Measurements from ENCODE around the gene PRC1.
A peak's percentile ranks its signal among the peaks of the same experiment; 100 is the strongest.

PRC1 gene

DNA sequence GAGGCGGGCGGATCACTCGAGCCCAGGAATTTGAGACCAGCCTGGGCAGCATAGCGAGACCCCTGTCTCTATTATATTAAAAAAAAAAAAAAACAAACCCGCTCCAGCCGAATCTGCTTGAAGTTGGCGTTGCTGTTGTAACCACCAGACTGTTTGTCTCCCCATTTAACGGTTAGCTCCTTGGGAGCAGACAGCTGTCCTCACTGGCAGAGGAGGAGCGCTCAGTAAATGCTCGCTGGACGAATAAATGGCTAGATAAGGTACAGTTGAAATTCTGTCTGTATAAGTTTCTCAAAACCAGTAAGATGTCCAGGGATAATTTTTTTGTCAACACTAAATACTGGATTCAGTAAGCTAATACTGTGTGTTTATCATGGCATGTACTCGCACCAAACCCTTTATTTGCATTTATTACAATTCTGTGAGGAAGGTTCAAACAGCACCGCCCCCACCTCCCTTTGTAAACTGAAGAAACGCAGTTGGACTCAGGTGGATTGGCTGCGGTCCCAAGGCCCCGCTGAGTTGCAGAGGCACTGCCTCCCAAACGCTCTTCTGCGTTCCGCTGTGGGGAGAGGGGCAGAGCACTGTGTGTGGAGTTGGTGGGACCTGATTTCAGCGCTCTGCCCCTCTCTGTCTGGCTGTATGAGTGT is 38.6 kb downstream of the PRC1 start:
- DNase-seq (ENCODE audit: low read depth), result no peak

DNA sequence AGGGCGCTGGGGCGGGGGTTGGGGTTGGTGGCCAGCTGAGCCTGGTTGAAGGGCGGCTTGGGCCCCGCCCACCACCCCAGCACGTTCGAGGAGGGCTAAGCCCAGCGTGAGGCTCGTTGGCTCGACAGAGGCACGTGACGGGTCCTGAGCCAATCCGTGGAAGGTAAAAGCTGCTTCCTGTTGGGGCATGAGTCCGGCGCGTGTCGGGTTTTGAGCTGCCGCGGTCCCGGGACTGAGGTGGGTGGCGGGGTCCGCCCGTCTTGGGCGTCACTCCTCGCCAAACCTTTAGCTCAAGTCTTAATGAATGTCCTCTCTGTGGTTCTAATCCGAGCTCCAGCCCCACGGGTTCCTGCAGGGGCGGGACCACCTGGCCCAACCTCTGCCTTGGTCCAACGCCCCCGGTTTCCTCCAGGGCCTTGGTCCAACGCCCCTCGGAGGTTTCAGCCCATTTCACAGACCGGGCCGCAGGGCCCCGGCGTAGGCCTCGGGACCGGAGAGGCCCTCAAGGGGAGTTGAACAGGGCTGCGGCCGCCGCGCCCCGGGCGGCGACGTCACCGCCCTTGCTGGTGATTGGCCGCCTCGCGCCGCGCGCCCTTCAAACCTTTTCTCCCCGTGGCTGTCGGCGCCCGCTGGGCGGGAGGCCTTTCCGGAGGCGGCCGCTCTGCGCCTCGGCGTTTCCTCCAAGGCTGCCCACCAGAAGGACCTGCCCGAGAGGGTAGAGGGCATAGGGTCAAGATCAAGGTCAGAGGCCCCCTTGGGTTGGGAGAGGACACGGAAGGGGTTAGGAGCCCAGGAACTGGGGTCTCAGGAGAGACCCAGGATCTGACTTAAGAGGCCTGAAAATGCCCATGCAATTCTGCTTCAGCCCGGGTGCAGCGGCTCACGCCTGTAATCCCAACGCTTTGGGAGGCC is 39.4 kb downstream of the PRC1 start, which contains the start of gene RCCD1:
Gene RCCD1, plus strand, starts transcription at position 173 of the 912 bp plus-strand sequence. CDS start 1,851 bp downstream, outside the sequence.
- DNase-seq (ENCODE audit: low read depth), result peak; percentile 91

DNA sequence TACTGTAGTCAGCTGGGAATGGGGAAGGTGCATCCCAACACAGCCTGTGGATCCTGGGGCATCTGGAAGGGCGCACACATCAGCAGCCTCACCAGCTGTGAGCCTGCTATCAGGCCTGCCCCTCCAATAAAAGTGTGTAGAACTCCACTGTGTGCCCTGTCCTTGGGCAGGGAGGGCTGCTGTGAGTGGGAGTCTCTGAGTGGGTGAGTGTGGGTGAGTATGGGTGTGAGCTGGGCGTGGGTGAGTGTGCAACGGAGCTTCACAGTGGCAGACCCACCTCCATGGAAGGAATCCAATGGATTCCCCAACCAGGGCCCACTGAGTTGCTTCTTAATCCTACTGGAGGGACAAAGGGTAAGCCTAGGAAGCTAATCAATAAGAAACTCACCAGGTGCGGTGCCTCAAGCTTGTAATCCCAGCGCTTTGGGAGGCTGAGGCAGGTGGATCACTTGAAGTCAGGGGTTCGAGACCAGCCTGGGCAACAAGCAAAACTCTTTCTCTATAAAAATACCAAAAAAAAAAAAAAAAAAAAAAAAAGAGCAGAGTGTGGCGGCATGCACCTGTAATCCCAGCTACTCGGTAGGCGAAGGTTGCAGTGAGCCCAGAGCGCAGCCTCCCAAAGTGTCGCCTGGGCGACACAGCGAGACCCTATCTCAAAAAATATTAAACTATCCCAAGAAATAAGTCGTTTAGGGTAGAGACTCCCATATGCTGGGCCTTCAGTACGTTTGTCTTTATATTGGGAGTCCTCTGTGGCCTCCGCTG is 40.2 kb downstream of the PRC1 start:
- DNase-seq (ENCODE audit: low read depth), result no peak

DNA sequence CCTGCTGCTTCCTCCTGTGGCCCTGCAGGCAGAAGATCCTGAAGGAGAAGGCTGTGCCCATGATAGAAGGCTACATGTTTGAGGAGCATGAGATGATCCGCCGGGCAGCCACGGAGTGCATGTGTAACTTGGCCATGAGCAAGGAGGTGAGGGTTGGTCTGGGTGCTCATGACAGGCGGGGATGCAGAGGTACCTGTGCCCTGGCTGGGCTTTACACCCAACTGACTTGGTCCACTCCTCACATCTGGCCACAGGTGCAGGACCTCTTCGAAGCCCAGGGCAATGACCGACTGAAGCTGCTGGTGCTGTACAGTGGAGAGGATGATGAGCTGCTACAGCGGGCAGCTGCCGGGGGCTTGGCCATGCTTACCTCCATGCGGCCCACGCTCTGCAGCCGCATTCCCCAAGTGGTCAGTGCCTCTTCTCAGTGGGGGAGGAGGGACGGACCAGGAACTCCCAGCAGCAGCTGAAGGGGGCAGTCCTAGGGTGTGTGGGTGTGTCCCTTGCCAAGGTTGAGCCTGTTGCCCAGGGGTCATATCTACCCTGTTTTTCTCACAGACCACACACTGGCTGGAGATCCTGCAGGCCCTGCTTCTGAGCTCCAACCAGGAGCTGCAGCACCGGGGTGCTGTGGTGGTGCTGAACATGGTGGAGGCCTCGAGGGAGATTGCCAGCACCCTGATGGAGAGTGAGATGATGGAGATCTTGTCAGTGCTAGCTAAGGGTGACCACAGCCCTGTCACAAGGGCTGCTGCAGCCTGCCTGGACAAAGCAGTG is 41.2 kb downstream of the PRC1 start:
- no peak for DNase-seq (ENCODE audit: low read depth)

DNA sequence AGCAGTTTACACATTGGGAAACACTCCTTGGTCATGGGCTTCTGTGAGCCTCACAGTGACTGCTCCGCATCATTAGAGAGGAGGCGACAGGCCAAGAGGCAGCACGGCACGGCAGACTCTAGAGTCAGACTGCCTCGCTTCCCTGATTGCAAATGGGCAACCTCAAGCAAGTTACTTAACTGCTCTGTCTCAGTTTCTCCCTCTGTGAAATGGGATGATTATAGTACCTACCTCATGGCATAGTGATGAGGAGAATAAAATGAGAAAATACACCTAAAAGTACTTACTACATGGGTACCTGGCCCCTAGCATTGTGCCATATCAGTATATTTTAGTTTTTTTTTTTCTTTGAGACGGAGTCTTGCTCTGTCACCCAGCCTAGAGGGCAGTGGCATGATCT is 43.7 kb downstream of the PRC1 start:
- no peak for DNase-seq (ENCODE audit: low read depth)

DNA sequence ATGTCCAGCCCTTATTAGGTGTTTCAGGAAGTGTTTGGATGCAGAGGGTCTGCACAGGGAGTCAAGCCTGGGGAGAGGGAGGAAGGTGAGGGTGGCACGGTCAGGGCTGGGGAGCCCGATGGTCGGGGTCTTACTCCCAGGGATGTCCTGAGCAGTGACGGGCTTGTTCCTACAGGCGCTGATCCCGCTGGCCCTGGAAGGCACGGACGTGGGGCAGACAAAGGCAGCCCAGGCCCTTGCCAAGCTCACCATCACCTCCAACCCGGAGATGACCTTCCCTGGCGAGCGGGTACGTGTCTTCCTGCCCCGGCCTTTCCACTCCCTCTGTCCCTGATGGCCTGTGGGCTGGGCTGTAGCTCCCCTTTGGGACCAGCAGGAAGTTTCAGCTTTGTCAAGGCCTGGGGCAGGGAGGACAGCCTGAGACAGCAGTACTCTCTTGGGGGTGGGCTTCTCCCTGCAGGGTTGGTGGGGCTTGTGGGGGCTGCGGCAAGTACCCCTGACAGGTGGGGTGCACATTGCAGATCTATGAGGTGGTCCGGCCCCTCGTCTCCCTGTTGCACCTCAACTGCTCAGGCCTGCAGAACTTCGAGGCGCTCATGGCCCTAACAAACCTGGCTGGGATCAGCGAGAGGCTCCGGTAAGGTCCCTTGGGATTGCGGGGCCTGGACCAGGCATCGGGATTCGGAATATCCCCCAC is 44.2 kb downstream of the PRC1 start:
- DNase-seq (ENCODE audit: low read depth), result no peak

DNA sequence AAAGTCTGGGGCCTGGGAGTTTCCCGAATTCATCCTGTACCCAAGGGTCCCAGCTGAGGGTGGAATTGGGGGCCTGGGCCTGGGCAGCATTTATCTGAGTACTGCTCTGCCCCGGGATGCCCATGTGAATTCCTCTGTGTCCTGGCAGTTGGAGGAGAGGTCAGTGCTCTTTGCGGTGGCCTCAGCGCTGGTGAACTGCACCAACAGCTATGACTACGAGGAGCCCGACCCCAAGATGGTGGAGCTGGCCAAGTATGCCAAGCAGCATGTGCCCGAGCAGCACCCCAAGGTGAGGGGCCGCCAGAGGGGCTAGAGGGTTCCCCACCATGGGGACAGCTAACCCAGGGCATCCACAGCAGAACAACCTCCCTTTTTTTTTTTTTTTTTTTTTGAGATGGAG is 45.8 kb downstream of the PRC1 start:
- no peak for DNase-seq (ENCODE audit: low read depth)

DNA sequence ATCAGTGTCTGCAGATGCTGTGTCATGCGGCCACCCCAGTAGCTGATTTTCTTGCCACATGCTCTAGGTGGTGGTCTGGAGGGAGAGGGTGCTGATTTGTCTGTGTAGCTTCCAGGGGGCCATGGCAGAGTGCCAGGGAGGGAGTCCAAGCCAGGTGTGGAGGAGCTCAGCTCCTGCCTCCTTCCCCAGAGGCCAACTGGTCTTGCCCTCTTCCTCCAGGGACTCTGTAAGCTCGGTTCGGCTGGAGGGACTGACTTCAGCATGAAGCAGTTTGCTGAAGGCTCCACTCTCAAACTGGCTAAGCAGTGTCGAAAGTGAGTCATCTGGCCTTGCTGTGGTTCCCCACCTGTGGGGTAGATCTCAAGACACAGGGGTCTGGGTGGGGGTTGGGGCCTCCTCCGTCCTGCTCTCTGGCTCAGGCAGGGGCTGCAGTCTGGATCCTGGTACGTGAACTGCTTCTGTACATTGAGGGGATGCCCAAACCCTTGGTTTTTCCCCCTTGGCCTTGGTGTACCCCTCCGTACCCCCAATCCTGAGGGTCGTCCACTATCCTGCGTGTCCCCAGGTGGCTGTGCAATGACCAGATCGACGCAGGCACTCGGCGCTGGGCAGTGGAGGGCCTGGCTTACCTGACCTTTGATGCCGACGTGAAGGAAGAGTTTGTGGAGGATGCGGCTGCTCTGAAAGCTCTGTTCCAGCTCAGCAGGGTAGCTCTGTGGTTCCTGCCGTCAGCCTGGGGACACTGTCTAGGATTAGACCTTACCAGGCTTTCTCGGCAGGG is 46.6 kb downstream of the PRC1 start:
- no peak for DNase-seq (ENCODE audit: low read depth)

DNA sequence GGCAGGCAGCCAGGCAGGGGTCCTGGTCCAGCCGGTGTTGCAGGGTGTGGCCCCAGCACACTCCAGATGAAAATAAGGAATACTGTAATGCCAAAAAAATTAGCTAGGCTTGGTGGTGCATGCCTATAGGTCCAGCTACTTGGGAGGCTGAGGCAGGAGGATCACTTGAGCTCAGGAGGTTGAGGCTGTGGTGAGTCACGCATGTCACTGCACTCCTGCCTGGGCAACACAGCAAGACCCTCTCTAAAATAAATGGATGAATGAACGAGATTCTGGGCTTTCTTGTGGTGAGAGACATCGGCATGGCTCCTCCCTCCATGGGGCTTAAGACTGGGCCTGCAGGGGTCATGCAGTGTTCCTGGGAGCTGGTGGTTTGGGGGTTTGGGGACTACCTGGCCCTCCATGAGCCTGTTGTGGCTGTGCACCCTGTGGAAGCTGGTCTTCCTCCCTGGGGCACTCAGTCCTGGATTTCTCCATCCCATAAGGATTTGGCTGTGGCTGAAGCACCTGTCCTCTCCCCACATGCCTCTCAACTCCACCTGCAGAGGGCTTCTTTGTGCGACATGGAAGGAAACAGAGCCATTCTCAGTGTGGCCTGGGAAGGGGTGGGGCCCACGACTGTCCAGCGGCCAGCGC is 47.3 kb downstream of the PRC1 start:
- DNase-seq (ENCODE audit: low read depth), result no peak

DNA sequence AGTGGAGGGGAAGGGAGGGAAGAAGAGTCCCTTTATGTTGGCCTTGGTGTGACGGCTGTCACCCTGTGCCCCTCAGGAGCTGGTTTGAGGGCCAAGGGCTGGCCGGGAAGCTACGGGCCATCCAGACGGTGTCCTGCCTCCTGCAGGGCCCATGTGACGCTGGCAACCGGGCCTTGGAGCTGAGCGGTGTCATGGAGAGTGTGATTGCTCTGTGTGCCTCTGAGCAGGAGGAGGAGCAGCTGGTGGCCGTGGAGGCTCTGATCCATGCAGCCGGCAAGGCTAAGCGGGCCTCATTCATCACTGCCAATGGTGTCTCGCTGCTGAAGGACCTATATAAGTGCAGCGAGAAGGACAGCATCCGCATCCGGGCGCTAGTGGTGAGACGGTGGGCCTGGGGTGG is 47.8 kb downstream of the PRC1 start:
- no peak for DNase-seq (ENCODE audit: low read depth)

DNA sequence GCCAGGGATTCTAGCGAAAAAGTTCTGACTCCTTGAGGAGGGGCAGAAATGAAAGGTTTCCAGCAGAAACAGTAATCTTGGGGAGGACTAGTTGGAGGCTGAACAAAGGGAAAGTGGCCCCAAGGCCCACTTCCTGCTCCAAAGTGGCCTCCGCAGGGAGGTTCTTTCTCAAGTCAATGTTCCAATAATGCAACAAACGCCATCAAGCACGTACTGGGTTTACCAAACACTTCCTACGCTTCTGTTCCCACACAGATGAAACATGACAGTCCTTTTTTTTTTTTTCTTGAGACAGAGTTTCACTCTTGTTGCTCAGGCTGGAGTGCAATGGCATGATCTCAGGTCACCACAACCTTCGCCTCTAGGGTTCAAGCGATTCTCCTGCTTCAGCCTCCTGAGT is 49.2 kb downstream of the PRC1 start:
- no peak for DNase-seq (ENCODE audit: low read depth)

DNA sequence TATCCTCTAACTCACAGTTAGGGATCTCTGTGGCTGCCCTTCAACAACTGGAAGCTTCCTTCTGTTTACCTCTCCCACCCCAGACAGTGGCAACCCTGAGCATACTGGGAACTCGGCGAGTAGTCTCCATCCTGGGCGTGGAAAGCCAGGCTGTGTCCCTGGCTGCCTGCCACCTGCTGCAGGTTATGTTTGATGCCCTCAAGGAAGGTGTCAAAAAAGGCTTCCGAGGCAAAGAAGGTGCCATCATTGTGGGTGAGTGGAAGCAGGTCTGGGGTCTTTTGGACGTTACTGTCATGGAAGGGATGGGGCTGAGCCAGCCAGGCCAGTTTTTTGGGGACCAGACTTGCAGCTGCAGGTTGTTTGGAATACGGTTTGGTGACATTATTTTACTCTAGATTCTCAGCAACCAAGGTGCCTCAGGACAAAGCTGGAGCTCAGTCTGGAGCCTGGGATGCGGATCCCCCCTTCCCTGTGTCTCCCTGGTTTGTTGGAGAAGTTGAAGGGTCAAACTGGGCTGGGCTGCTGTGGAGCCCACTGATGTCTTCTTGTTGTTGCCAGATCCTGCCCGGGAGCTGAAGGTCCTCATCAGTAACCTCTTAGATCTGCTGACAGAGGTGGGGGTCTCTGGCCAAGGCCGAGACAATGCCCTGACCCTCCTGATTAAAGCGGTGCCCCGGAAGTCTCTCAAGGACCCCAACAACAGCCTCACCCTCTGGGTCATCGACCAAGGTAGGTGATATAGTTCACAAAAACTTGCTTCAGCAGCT is 51.8 kb downstream of the PRC1 start:
- no peak for DNase-seq (ENCODE audit: low read depth)

DNA sequence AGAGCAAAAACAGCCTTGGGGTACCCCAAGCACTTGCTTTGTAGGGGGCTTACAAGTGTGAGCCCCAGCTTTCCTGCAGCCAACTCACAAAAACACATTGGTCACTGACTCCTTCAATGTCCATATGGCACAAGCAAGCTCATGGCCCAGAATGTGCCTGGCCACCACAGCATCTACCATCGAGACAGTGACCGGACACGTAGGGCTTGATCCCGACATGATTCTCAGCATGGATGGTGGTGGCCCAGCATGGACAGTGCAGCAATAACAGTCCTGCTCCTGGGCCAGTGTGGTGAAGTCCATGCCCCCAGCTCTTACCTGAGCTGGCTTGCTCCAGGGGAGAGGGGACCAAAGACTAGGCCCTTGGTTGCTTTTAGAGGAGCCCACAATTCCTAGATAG is 53.3 kb downstream of the PRC1 start:
- DNase-seq (ENCODE audit: low read depth), result no peak

DNA sequence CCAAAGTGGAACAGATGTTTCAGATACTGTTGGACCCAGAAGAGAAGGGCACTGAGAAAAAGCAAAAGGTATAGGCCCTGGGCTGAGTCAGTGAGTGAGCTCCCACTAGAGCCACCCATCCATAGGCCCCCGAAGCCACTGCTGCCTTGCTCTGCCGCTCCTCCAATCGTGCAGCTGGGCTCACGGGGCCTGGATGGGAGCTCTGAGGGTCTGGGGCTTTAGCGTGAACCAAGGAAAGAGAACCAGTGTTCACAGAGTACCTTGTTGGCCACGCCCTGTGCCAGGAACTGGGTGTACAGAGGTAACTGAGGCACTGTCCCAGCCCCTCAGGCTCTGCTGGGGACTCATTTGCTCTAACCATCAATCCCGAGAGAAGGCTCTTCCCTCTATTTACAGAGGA is 54.6 kb downstream of the PRC1 start:
- DNase-seq (ENCODE audit: low read depth), result no peak

DNA sequence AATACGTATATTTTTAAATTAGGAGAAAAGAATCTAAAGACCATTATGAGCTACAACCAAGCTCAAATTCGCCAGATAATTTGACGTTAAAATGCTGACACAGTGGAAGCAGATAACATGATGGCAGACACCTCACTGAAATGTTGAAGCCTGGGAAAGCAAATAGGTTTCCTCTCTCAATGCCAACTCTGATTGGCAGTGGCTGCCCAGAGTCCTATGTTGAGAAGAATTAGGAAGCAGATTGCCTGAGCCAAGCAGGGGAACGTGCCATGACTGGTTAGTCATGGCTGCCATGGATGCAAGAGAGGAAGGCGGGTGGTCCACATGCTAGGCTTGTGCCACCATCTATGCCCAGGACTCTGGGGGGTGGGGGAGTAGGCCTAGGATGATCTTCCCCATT is 56.1 kb downstream of the PRC1 start:
- no peak for DNase-seq (ENCODE audit: low read depth)

DNA sequence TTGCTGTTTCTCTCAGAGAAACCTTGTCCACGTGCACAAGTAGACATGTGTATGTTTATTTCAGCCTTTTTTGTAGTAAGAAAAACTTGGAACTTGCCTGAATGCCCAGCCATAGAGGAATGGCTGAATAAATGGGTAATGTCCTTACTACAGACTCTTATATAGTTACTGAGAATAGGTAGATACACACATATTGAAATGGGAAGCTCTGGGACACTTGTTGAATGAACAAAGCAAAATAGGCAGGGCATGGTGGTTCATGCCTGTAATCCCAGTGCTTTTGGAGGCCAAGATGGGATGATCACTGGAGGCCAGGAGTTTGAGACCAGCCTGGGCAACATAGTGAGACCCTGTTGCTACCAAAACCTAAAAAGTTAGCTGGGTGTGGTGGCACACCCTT is 57.5 kb downstream of the PRC1 start:
- no peak for DNase-seq (ENCODE audit: low read depth)

DNA sequence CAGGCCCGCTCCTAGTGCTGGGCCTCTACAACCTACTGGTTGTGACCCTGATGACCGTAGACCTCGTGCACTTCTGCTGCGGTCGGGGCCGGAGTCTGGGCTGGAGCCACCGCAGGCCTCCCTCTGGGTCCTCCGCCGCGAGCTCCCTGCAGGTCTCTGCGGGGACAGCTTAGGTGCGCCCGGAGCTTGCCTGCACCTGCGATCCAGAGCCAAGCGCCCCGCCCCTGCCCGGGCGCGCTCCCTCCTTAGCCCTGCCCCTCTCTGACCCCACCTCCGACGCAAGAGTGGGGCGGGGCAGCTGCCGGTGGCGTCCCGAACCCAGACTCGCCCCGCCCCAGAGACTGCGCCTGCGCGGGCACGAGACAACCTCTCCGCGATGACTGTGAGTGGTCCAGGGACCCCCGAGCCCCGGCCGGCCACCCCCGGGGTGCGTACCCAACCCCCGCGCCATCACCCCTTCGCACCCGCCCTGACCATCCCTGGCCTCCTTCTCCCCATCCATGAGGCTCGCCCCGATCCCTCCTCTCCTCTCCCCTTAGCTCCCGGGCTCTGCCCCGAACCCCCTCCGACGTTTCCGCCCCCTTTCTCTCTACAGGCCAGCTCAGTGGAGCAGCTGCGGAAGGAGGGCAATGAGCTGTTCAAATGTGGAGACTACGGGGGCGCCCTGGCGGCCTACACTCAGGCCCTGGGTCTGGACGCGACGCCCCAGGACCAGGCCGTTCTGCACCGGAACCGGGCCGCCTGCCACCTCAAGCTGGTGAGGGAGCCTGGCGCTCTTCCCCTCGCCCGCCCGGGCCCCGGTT is 59.2 kb downstream of the PRC1 start, which contains the start of gene UNC45A:
Gene UNC45A, plus strand, starts transcription at position 337 of the 803 bp plus-strand sequence. Its CDS starts 40 bp downstream, at position 377.
- peak; percentile 79 for DNase-seq (ENCODE audit: low read depth)

DNA sequence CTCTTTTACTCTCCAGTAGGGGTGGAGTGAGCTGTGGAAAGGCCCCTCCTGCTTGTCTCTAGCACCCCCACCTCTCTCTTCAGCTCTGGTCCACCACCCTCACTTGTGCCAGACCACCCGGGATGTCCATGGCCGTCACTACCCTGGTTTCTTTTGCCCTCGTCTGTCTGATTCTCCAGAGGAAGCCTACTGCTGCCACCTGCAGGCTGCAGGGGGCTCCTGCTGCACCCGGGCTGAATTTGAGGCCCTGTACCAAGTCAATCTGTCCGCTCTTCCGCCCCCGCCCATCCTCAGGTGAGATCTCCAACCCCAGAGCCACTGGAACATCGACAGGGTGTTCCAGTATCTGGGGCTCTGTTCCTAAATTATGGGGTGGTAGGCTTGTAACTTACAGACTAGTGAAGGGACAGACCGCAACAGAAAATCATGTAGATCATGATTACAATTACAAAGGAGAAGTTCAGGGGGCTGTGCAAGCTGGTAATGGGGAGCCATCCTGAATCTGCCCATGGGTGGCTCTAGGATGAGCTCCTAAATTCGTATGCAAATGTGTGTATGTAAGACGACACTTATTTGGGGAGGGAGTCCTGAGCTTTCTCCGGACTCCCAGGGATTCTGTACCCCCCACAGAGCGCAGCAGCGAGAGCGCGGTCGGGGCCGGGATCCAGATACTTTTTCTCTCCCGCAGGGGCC is 59.9 kb downstream of the PRC1 start:
- DNase-seq (ENCODE audit: low read depth), result peak; percentile 63

Data from stromal cell of bone marrow (primary cell).